ENCODE measurements around the gene ATXN1. TPM values are rescaled to one million over a fixed set of nuclear protein-coding genes. Genes with fewer than 3 reads are reported as not detected.
"Not testable (repeated sequence)": the region's sequence is repeated elsewhere in the genome, so short reads cannot be mapped to it uniquely, and the experiment has no call there.

Gene ATXN1
- total RNA-seq, 4 donors from 2014 or later: 48.7 to 166 (median 105) TPM

GRCh38 chr6:16461491-16461890 is 299.8 kb downstream of the ATXN1 start:
- Histone ChIP-seq H3K4me3 (no peak overlapping the region), H3K36me3 (no peaks in the 10 kb centered on the region), H3K4me1 (no peaks in the 10 kb centered on the region), H3K9me3 (no peaks in the 10 kb centered on the region), H3K27me3 (no peaks in the 10 kb centered on the region), H3K27ac (no peak overlapping the region)
- 76 to 85% methylated on average over 2 to 6 of the region's 6 CpGs for WGBS, 2 donors (ENCODE audit: low coverage in 1 of 2)
- in situ Hi-C loops (cut with MboI; ENCODE audit: low pct_ligation_motif_present in 1 of 4, low pct_unique_long_range_greater_than_20kb in 1 of 4, low sequenced_read_pairs in 3 of 4): no loop called here
- TF ChIP-seq EP300 (IDR thresholded peaks at IDR 0.05; ENCODE audit: low read depth) (no peak), POLR2A (IDR thresholded peaks at IDR 0.05) (no peak), POLR2AphosphoS5 (IDR thresholded peaks at IDR 0.05) (no peak)
- intact Hi-C loops (cut with DNase I; ENCODE audit: low total_unique reads): no loop called here
- no peak for DNase-seq

DNA sequence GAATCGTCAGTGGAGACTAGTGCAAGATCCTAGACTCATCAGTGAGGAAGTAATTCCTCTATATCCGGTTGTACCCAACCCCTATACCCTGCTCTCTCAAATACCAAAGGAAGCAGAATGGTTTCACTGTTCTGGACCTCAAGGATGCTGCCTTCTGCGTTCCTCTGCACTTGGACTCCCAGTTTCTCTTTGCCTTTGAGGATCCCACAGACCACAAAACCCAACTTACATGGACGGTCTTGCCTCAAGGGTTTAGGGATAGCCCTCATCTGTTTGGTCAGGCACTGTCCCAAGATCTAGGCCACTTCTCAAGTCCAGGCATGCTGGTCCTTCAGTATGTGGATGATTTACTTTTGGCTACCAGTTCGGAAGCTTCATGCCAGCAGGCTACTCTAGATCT is 301.8 kb downstream of the ATXN1 start:
- H3K4me1 ChIP-seq; in situ Hi-C loops (cut with MboI; ENCODE audit: low pct_ligation_motif_present in 1 of 4, low pct_unique_long_range_greater_than_20kb in 1 of 4, low sequenced_read_pairs in 3 of 4); DNase-seq; H3K36me3 ChIP-seq; intact Hi-C loops (cut with DNase I; ENCODE audit: low total_unique reads); H3K27me3 ChIP-seq; H3K4me3 ChIP-seq; H3K9me3 ChIP-seq; H3K27ac ChIP-seq: not testable (repeated sequence)
- 83 to 100% methylated on average over 2 to 5 of the region's 5 CpGs for WGBS, 2 donors (ENCODE audit: low coverage in 1 of 2)

DNA sequence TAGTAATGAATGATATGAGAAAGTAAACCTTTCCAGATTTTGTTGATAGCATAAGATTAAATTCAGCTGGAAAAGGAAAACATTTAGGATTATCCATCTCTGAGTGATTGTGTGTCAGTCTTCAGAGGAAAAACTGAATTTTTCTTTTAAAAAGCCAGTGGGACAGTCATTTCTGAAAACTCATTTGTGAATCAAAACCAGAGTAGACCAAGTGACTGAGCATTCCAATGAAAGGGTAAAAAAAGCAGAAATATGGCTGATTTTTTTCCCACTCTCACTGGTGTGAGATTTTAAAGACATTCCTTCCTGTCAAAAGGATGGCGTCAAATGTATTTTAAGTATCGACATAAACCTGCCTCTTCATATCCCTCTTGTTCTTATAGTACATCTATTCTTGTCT is 308.9 kb downstream of the ATXN1 start:
- Histone ChIP-seq H3K4me3 (no peak overlapping the region), H3K4me1 (no peaks in the 10 kb centered on the region), H3K36me3 (no peaks in the 10 kb centered on the region), H3K27ac (no peak overlapping the region), H3K27me3 (no peaks in the 10 kb centered on the region), H3K9me3 (no peaks in the 10 kb centered on the region)
- 98 to 100% methylated on average over 2 of the region's 2 CpGs for WGBS, 2 donors (ENCODE audit: low coverage in 1 of 2)
- intact Hi-C loops (cut with DNase I; ENCODE audit: low total_unique reads) (no loop called here), in situ Hi-C loops (cut with MboI; ENCODE audit: low pct_ligation_motif_present in 1 of 4, low pct_unique_long_range_greater_than_20kb in 1 of 4, low sequenced_read_pairs in 3 of 4) (no loop called here)
- TF ChIP-seq EP300 (IDR thresholded peaks at IDR 0.05; ENCODE audit: low read depth) (no peak), POLR2AphosphoS5 (IDR thresholded peaks at IDR 0.05) (no peak), POLR2A (IDR thresholded peaks at IDR 0.05) (no peak)
- TF ChIP-seq, protein P1, sequence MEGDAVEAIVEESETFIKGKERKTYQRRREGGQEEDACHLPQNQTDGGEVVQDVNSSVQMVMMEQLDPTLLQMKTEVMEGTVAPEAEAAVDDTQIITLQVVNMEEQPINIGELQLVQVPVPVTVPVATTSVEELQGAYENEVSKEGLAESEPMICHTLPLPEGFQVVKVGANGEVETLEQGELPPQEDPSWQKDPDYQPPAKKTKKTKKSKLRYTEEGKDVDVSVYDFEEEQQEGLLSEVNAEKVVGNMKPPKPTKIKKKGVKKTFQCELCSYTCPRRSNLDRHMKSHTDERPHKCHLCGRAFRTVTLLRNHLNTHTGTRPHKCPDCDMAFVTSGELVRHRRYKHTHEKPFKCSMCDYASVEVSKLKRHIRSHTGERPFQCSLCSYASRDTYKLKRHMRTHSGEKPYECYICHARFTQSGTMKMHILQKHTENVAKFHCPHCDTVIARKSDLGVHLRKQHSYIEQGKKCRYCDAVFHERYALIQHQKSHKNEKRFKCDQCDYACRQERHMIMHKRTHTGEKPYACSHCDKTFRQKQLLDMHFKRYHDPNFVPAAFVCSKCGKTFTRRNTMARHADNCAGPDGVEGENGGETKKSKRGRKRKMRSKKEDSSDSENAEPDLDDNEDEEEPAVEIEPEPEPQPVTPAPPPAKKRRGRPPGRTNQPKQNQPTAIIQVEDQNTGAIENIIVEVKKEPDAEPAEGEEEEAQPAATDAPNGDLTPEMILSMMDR (IDR thresholded peaks at IDR 0.05): no peak
- no peak for DNase-seq

DNA sequence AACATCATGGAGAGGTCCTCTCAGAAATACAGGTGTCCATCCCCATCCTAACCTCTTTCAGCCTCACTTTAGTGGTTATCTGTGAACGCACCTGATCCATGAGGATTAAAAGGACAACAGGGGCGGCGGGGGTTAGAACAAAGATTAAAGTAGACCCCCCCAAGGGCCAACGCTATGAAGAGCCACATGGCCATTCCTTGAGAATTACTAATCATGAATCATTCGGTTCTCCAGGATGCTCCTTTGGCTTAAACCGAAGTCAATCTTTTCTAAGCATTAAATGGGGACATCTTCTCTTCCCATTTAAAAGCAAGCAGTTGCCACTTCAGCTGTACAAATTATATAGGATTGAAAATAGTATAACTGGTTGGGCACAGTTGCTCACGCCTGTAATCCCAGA is 310.4 kb downstream of the ATXN1 start:
- no peaks in the 10 kb centered on the region for H3K36me3 ChIP-seq
- no peak for TF ChIP-seq POLR2A (IDR thresholded peaks at IDR 0.05)
- TF ChIP-seq, protein P1 (IDR thresholded peaks at IDR 0.05): no peak
- no peak for TF ChIP-seq EP300 (IDR thresholded peaks at IDR 0.05; ENCODE audit: low read depth)
- no peak for TF ChIP-seq POLR2AphosphoS5 (IDR thresholded peaks at IDR 0.05)
- WGBS, 2 donors (ENCODE audit: low coverage in 1 of 2): 96 to 98% methylated on average over 7 of the region's 7 CpGs
- H3K4me3 ChIP-seq: no peak overlapping the region
- no peaks in the 10 kb centered on the region for H3K9me3 ChIP-seq
- H3K27me3 ChIP-seq: no peaks in the 10 kb centered on the region
- DNase-seq: no peak
- intact Hi-C loops (cut with DNase I; ENCODE audit: low total_unique reads) (no loop called here), in situ Hi-C loops (cut with MboI; ENCODE audit: low pct_ligation_motif_present in 1 of 4, low pct_unique_long_range_greater_than_20kb in 1 of 4, low sequenced_read_pairs in 3 of 4) (no loop called here)
- H3K4me1 ChIP-seq: no peaks in the 10 kb centered on the region
- H3K27ac ChIP-seq: no peak overlapping the region

DNA sequence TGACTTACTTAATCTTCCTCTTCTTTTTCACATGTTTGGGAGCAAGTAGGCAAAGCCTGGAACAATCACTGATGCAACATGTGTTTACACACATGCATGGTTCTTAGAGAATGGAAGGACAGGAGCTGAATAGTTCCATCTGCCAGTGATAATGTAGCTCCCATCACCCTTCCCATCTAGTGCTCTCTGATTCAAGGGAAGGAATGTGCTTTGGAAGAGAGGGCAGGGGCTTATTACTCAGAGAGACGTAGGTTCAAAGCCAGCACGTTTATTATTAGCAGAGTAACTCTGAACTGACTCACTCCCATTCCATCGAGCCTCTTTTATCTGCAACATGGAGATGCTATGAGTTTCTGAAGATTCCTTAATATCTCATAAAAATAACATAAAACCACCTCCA is 311.0 kb downstream of the ATXN1 start:
- H3K4me1 ChIP-seq: no peaks in the 10 kb centered on the region
- no peaks in the 10 kb centered on the region for H3K36me3 ChIP-seq
- H3K27me3 ChIP-seq: no peaks in the 10 kb centered on the region
- in situ Hi-C loops (cut with MboI; ENCODE audit: low pct_ligation_motif_present in 1 of 4, low pct_unique_long_range_greater_than_20kb in 1 of 4, low sequenced_read_pairs in 3 of 4) (no loop called here), intact Hi-C loops (cut with DNase I; ENCODE audit: low total_unique reads) (no loop called here)
- no peak for TF ChIP-seq EP300 (IDR thresholded peaks at IDR 0.05; ENCODE audit: low read depth)
- no peak for DNase-seq
- H3K9me3 ChIP-seq: no peaks in the 10 kb centered on the region
- no peak overlapping the region for H3K27ac ChIP-seq
- no peak overlapping the region for H3K4me3 ChIP-seq
- WGBS, 2 donors (ENCODE audit: low coverage in 1 of 2): 75 to 86% methylated on average over 2 to 3 of the region's 3 CpGs

DNA sequence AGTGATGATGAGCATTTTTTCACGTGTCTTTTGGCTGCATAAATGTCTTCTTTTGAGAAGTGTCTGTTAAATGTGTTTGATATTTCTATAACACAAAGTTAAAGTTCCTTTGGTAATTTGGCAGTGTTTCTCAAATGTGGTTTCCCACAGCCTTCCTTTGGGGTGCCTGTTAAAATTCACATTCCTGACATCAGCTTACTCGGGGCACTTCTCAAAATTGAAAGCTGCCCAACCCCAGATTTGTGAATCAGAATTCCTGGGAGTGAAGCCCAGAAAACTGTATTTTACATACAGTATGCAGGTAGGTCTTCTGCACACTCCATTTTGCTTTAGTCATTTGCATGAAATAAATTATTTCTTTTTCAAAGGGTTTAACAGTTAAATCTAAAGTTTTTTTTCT is 315.0 kb downstream of the ATXN1 start:
- Histone ChIP-seq H3K9me3 (no peaks in the 10 kb centered on the region), H3K27me3 (no peaks in the 10 kb centered on the region), H3K4me1 (no peaks in the 10 kb centered on the region), H3K27ac (no peak overlapping the region), H3K36me3 (no peaks in the 10 kb centered on the region), H3K4me3 (no peak overlapping the region)
- intact Hi-C loops (cut with DNase I; ENCODE audit: low total_unique reads): no loop called here
- TF ChIP-seq, protein P1 (IDR thresholded peaks at IDR 0.05): no peak
- no peak for TF ChIP-seq POLR2AphosphoS5 (IDR thresholded peaks at IDR 0.05)
- TF ChIP-seq POLR2A (IDR thresholded peaks at IDR 0.05): no peak
- TF ChIP-seq EP300 (IDR thresholded peaks at IDR 0.05; ENCODE audit: low read depth): no peak
- in situ Hi-C loops (cut with MboI; ENCODE audit: low pct_ligation_motif_present in 1 of 4, low pct_unique_long_range_greater_than_20kb in 1 of 4, low sequenced_read_pairs in 3 of 4): no loop called here
- WGBS, 2 donors (ENCODE audit: low coverage in 1 of 2): 57 to 66% methylated on average over 1 to 2 of the region's 2 CpGs
- DNase-seq: no peak

All from transverse colon (tissue), 4 donors.